Hepatocyte (in vitro differentiated cells): ENCODE results near the gene CYP2E1. TPM values are rescaled to one million over a fixed set of nuclear protein-coding genes. Genes with fewer than 3 reads are reported as not detected.

Source experiments
- DNase-seq: peaks from one replicate; pipeline ENCODE4 v3.0.0-alpha.2; 2016; ENCODE audit warnings: low spot score
- H2AFZ ChIP-seq: fragments of 200-600 bp; sonication (generic); 2 replicates; pipeline ENCODE4 v1.6.0; 2016; ENCODE audit warnings: antibody characterized with exemption, mild to moderate bottlenecking
- H3K27ac ChIP-seq: fragments of 200-600 bp; sonication (generic); 2 replicates; pipeline ENCODE4 v1.5.1; 2016; ENCODE audit warnings: mild to moderate bottlenecking
- H3K27me3 ChIP-seq: fragments of 200-600 bp; sonication (generic); 2 replicates; pipeline ENCODE4 v1.6.1; 2016
- H3K36me3 ChIP-seq: fragments of 200-600 bp; sonication (generic); replicated peaks from 2 replicates; pipeline ENCODE4 v1.5.1; 2016; ENCODE audit warnings: low read depth; ENCODE audit not compliant: insufficient read depth
- H3K4me1 ChIP-seq: fragments of 200-600 bp; sonication (generic); 2 replicates; pipeline ENCODE4 v1.5.1; 2016; ENCODE audit warnings: mild to moderate bottlenecking, moderate library complexity; ENCODE audit not compliant: insufficient read depth
- H3K4me2 ChIP-seq: fragments of 200-600 bp; sonication (generic); 2 replicates; pipeline ENCODE4 v1.6.0; 2016
- H3K4me3 ChIP-seq: fragments of 200-600 bp; sonication (generic); 2 replicates; pipeline ENCODE4 v1.5.1; 2016; ENCODE audit warnings: mild to moderate bottlenecking
- H3K79me2 ChIP-seq: fragments of 200-600 bp; sonication (generic); 2 replicates; pipeline ENCODE4 v1.6.0; 2017; ENCODE audit warnings: mild to moderate bottlenecking
- H3K9me2 ChIP-seq: fragments of 200-600 bp; sonication (generic); replicated peaks from 2 replicates; pipeline ENCODE4 v1.6.0; 2017; ENCODE audit warnings: mild to moderate bottlenecking; ENCODE audit not compliant: insufficient read depth
- H3K9me3 ChIP-seq: fragments of 200-600 bp; sonication (generic); 2 replicates; pipeline ENCODE4 v1.5.1; 2016; ENCODE audit warnings: low read depth, mild to moderate bottlenecking
- H4K20me1 ChIP-seq: fragments of 200-600 bp; sonication (generic); 2 replicates; pipeline ENCODE4 v1.6.0; 2016; ENCODE audit warnings: mild to moderate bottlenecking; ENCODE audit not compliant: insufficient read depth, poor library complexity, severe bottlenecking
- CTCF ChIP-seq: fragments of 200-600 bp; sonication (generic); IDR thresholded peaks from 2 replicates; pipeline ENCODE4 v1.5.1; 2016; ENCODE audit warnings: antibody characterized with exemption, mild to moderate bottlenecking; ENCODE audit not compliant: poor library complexity
- EZH2 ChIP-seq: fragments of 200-600 bp; sonication (generic); IDR thresholded peaks from 2 replicates; pipeline ENCODE4 v1.6.1; 2016; ENCODE audit warnings: antibody characterized with exemption, mild to moderate bottlenecking, borderline replicate concordance
- EZH2phosphoT487 ChIP-seq: fragments of 200-600 bp; sonication (generic); IDR thresholded peaks from one replicate; pipeline ENCODE4 v1.6.1; 2018; ENCODE audit warnings: antibody characterized with exemption, mild to moderate bottlenecking, low read depth, moderate library complexity; ENCODE audit not compliant: unreplicated experiment, severe bottlenecking
- WGBS: methylation state at CpG from one replicate; pipeline ENCODE4 v1.1.6; 2016; ENCODE audit warnings: low lambda C conversion rate; ENCODE audit errors: missing lambda C conversion rate; 5-methylcytosine and 5-hydroxymethylcytosine counted together
- polyA plus RNA-seq: library from polyadenylated mRNA; unstranded; fragments of >200 nt; fragmentation: Nextera tagmentation; extraction: Ambion mirVana; gene quantifications from 2 replicates; pipeline ENCODE4 v1.2.1, GENCODE V29; 2016
- total RNA-seq: library from RNA; depleted of rRNA; stranded (reverse); fragments of >200 nt; gene quantifications from 2 replicates; pipeline ENCODE4 v1.2.3, GENCODE V29; 2014

CYP2E1 gene
- total and polyA plus RNA-seq, 2 experiments from 2014 or later, result 0.43 to 0.47 TPM

- no peak for TF ChIP-seq EZH2phosphoT487
- no peak for TF ChIP-seq EZH2
- no peak for TF ChIP-seq CTCF
- no peaks in the 10 kb centered on the region for H4K20me1 ChIP-seq
Observed at GRCh38 chr10:133523631-133524203, 3.4 kb upstream of the CYP2E1 start.

GRCh38 chr10:133525444-133525843 is 1.7 kb upstream of the CYP2E1 start:
- Histone ChIP-seq H3K36me3 (no peaks in the 10 kb centered on the region), H3K4me1 (no peaks in the 10 kb centered on the region), H3K79me2 (no peaks in the 10 kb centered on the region), H3K4me3 (no peak overlapping the region), H3K9me2 (no peaks in the 10 kb centered on the region), H3K27me3 (no peaks in the 10 kb centered on the region), H4K20me1 (no peaks in the 10 kb centered on the region), H3K27ac (no peak overlapping the region), H3K9me3 (peaks cover 6% of the 10 kb centered on the region), H2AFZ (no peak overlapping the region), H3K4me2 (no peak overlapping the region)
- WGBS, result 77% methylated on average over 7 of the region's 7 CpGs
- TF ChIP-seq EZH2phosphoT487 (no peak), EZH2 (no peak), CTCF (no peak)
- DNase-seq, result no peak

More at GRCh38 chr10:133523631-133524203, 3.4 kb upstream of the CYP2E1 start:
- Histone ChIP-seq H3K4me3 (no peak overlapping the region), H3K9me3 (peaks cover 6% of the 10 kb centered on the region), H3K36me3 (no peaks in the 10 kb centered on the region), H3K27ac (no peak overlapping the region), H2AFZ (no peak overlapping the region), H3K27me3 (no peaks in the 10 kb centered on the region), H3K79me2 (no peaks in the 10 kb centered on the region), H3K4me2 (no peak overlapping the region), H3K9me2 (no peaks in the 10 kb centered on the region), H3K4me1 (no peaks in the 10 kb centered on the region)
- DNase-seq, result no peak
- 83% methylated on average over 9 of the region's 9 CpGs for WGBS

GRCh38 chr10:133527771-133528271 is 658 bp downstream of the CYP2E1 start:
- no peak for DNase-seq
- H3K9me2 ChIP-seq, result no peaks in the 10 kb centered on the region
- H3K4me1 ChIP-seq, result no peaks in the 10 kb centered on the region
- H3K79me2 ChIP-seq, result no peaks in the 10 kb centered on the region
- no peak overlapping the region for H2AFZ ChIP-seq
- H3K4me2 ChIP-seq, result no peak overlapping the region
- no peaks in the 10 kb centered on the region for H3K27me3 ChIP-seq
- H3K36me3 ChIP-seq, result no peaks in the 10 kb centered on the region
- 94% methylated on average over 49 of the region's 51 CpGs for WGBS
- H3K9me3 ChIP-seq, result peaks cover 6% of the 10 kb centered on the region
- H4K20me1 ChIP-seq, result no peaks in the 10 kb centered on the region
- H3K4me3 ChIP-seq, result no peak overlapping the region
- TF ChIP-seq EZH2 (no peak), CTCF (no peak), EZH2phosphoT487 (no peak)
- no peak overlapping the region for H3K27ac ChIP-seq
